NCI-H2171 (cell line): ENCODE measurements around the gene PDE6B.
"Not testable (repeated sequence)": the region's sequence is repeated elsewhere in the genome, so short reads cannot be mapped to it uniquely, and the experiment has no call there.

Source experiments
- DNase-seq: peaks from one replicate; lab custom pipeline; 2025; lab: John Stamatoyannopoulos, UW

PDE6B gene

GRCh38 chr4:704198-704891 lies 79.0 kb downstream of the PDE6B start:
- DNase-seq, result no peak

GRCh38 chr4:704971-705277 lies 79.6 kb downstream of the PDE6B start:
- DNase-seq, result no peak

GRCh38 chr4:705278-706082 lies 80.1 kb downstream of the PDE6B start, which contains the start of gene PCGF3:
Gene PCGF3, plus strand, starts transcription at chr4:705832. Its CDS starts 27,849 bp downstream, at chr4:733681.
- peak; percentile 78 for DNase-seq

- DNase-seq, result not testable (repeated sequence)
Measured at GRCh38 chr4:706083-706633, 80.8 kb downstream of the PDE6B start.

GRCh38 chr4:706834-707598 lies 81.6 kb downstream of the PDE6B start:
- no peak for DNase-seq

- no peak for DNase-seq
Measured at GRCh38 chr4:707929-708630, 82.7 kb downstream of the PDE6B start.

- DNase-seq, result no peak
Measured at GRCh38 chr4:708631-708933, 83.2 kb downstream of the PDE6B start.

- DNase-seq, result no peak
Measured at GRCh38 chr4:709348-709747, 84.0 kb downstream of the PDE6B start.

- DNase-seq, result no peak
Measured at GRCh38 chr4:710116-710515, 84.7 kb downstream of the PDE6B start.

GRCh38 chr4:710916-711315 lies 85.5 kb downstream of the PDE6B start:
- no peak for DNase-seq

- no peak for DNase-seq
Measured at GRCh38 chr4:712093-712492, 86.7 kb downstream of the PDE6B start.

GRCh38 chr4:712916-713632 lies 87.7 kb downstream of the PDE6B start:
- no peak for DNase-seq

GRCh38 chr4:714087-714486 lies 88.7 kb downstream of the PDE6B start:
- no peak for DNase-seq

- DNase-seq, result no peak
Measured at GRCh38 chr4:717601-718320, 92.4 kb downstream of the PDE6B start.

- DNase-seq, result no peak
Measured at GRCh38 chr4:718460-718859, 93.1 kb downstream of the PDE6B start.
